ENCODE data around the gene RGSL1.

GRCh38 chr1:182459949-182460348 is 10.0 kb downstream of the RGSL1 start:
- TF ChIP-seq, protein P1, sequence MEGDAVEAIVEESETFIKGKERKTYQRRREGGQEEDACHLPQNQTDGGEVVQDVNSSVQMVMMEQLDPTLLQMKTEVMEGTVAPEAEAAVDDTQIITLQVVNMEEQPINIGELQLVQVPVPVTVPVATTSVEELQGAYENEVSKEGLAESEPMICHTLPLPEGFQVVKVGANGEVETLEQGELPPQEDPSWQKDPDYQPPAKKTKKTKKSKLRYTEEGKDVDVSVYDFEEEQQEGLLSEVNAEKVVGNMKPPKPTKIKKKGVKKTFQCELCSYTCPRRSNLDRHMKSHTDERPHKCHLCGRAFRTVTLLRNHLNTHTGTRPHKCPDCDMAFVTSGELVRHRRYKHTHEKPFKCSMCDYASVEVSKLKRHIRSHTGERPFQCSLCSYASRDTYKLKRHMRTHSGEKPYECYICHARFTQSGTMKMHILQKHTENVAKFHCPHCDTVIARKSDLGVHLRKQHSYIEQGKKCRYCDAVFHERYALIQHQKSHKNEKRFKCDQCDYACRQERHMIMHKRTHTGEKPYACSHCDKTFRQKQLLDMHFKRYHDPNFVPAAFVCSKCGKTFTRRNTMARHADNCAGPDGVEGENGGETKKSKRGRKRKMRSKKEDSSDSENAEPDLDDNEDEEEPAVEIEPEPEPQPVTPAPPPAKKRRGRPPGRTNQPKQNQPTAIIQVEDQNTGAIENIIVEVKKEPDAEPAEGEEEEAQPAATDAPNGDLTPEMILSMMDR (IDR thresholded peaks at IDR 0.05) = no peak
- no peak for TF ChIP-seq POLR2A (IDR thresholded peaks at IDR 0.05)

All from Peyer's patch (tissue), 4 donors.